Measurements from ENCODE around the gene HDLBP. TPM values are rescaled to one million over a fixed set of nuclear protein-coding genes. Genes with fewer than 3 reads are reported as not detected.

The HDLBP gene
- total RNA-seq, 5 donors from 2014 or later (not counting 1 experiment from before 2014, with no cell fraction given) = 130 to 184 (median 148) TPM

- H3K4me3 ChIP-seq (ENCODE audit: control insufficient read depth in 1 of 2, extremely low read depth in 1 of 2, low read length in 1 of 2) = peak overlapping the region; percentile 65
- WGBS (ENCODE audit: insufficient coverage) = 6% methylated on average over 35 of the region's 37 CpGs
- peak; percentile 64 to 78 (median 72) for ATAC-seq (replicated peaks in 1 of 4)
- H3K4me3 Mint-ChIP-seq = peak overlapping the region; percentile 89 to 93 (median 92)
- H3K4me1 ChIP-seq (ENCODE audit: control insufficient read depth in 1 of 2, extremely low read depth in 1 of 2, insufficient read depth in 2 of 2, low read length in 2 of 2) = peaks cover 7 to 26% of the 10 kb centered on the region in 2 experiments
- H3K27ac Mint-ChIP-seq = peak overlapping the region; percentile 76 to 85
- ChIA-PET CTCF (interaction anchor here in 1 of 2 donors (1.0 kb wide), 1 partner anchor 43 kb away, joined by 3 read pairs; the partner anchor contains the start of gene HDLBP), POLR2A (no interaction called here)
- H3K36me3 Mint-ChIP-seq = peaks cover 16% of the 10 kb centered on the region
- H3K36me3 ChIP-seq (ENCODE audit: control insufficient read depth in 2 of 2, extremely low read depth in 1 of 2, insufficient read depth in 1 of 2, low read length in 1 of 2) = peaks cover 0 to 11% of the 10 kb centered on the region in 2 donors
- H3K9me3 Mint-ChIP-seq = peaks cover 5 to 11% (median 7%) of the 10 kb centered on the region in 3 donors
- peak in 34 of 35 experiments; percentile 6 to 66 (median 39) for DNase-seq
- H3K27me3 ChIP-seq (replicated peaks in 1 of 2; ENCODE audit: control insufficient read depth in 2 of 2, extremely low read depth in 1 of 2, insufficient read depth in 2 of 2, low read length in 1 of 2) = no peaks in the 10 kb centered on the region
- H3K9me3 ChIP-seq = no peaks in the 10 kb centered on the region
- peaks cover 49 to 57% (median 52%) of the 10 kb centered on the region in 3 donors for H3K4me1 Mint-ChIP-seq
- H3K27me3 Mint-ChIP-seq = no peaks in the 10 kb centered on the region
- no peak overlapping the region for H3K27ac ChIP-seq (ENCODE audit: low read length)
Observed at GRCh38 chr2:241271706-241272302, 43.7 kb downstream of the HDLBP start.

DNA sequence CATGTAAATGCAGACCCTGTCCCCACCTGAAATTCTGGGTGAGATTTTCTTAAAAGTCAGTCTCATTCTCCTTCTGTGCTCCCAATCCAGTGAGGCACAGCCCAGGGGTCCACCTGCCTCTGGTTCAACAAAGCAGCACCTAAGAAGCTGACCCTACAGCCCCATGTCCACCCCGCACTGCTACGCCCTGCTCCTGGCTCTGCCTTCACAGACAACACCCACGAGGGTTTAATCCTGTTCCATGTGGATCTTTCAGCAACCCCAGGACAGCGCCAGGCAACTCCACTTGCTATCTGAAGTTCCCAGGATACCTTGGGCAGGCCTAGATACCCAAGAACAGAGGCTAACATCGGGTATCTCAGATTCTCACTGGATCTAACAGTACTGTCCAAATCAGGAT lies 44.9 kb downstream of the HDLBP start:
- H3K9me3 Mint-ChIP-seq = peaks cover 5% of the 10 kb centered on the region in 3 donors
- H3K4me1 Mint-ChIP-seq = peaks cover 49 to 52% (median 52%) of the 10 kb centered on the region in 3 donors
- Histone ChIP-seq H3K4me3 (ENCODE audit: control insufficient read depth in 1 of 2, extremely low read depth in 1 of 2, low read length in 1 of 2) (no peak overlapping the region), H3K27ac (ENCODE audit: low read length) (no peak overlapping the region), H3K36me3 (ENCODE audit: control insufficient read depth in 2 of 2, extremely low read depth in 1 of 2, insufficient read depth in 1 of 2, low read length in 1 of 2) (peaks cover 0 to 23% of the 10 kb centered on the region in 2 donors), H3K9me3 (no peaks in the 10 kb centered on the region), H3K4me1 (ENCODE audit: control insufficient read depth in 1 of 2, extremely low read depth in 1 of 2, insufficient read depth in 2 of 2, low read length in 2 of 2) (peaks cover 7 to 26% of the 10 kb centered on the region in 2 experiments), H3K27me3 (replicated peaks in 1 of 2; ENCODE audit: control insufficient read depth in 2 of 2, extremely low read depth in 1 of 2, insufficient read depth in 2 of 2, low read length in 1 of 2) (no peaks in the 10 kb centered on the region)
- DNase-seq (no peak), ATAC-seq (replicated peaks in 1 of 4) (no peak)
- POLR2A ChIA-PET = no interaction called here
- H3K27me3 Mint-ChIP-seq = no peaks in the 10 kb centered on the region
- H3K36me3 Mint-ChIP-seq = peaks cover 16% of the 10 kb centered on the region
- no peak overlapping the region for H3K27ac Mint-ChIP-seq
- WGBS (ENCODE audit: insufficient coverage) = 96% methylated on average over 5 of the region's 5 CpGs
- CTCF ChIA-PET = no interaction called here
- peak overlapping the region; percentile 89 to 93 (median 92) for H3K4me3 Mint-ChIP-seq

DNA sequence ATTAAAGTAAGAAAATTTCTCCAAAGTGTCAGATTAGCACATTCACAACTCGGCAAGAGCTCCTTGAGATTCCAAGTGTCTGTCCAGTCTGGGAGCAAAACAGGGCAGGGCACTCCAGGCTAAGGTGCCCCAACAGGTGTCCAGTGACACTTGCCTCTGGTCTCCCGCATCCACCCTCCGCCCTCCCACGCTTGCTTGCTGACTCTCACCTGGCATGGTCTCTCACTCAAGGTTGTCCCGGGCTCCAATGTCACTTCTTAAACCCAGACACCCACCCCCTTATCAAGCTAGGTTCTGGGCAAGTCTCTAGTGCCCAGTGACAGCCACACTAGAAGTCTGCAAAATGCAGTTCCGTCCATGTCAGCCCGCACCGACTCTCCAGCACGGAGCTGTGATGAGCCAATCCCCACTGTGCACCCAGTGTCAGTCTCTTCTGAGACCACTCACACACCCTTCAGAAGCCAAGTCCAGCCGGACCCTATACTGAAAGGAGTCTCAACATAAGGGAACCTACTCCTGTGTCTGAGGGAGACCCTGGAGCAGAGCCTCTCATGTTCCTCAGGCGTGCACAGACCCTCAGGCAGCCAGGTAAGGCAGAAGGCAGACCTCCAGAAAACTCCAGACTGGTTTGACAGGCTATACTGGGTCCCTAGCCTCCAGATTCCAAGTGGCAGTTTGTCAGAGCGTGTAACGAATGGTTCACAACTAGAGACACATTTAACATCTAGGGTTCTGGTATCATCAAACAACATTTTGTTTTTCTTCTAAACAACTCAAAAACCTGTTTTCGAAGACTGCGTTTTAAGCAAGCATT lies 45.6 kb downstream of the HDLBP start:
- H3K9me3 ChIP-seq = no peaks in the 10 kb centered on the region
- Mint-ChIP-seq H3K27ac (no peak overlapping the region), H3K4me3 (peak overlapping the region in 1 of 3 donors; percentile 93), H3K27me3 (no peaks in the 10 kb centered on the region), H3K4me1 (peaks cover 49 to 52% (median 52%) of the 10 kb centered on the region in 3 donors), H3K9me3 (no peaks in the 10 kb centered on the region), H3K36me3 (peaks cover 16% of the 10 kb centered on the region)
- no peak overlapping the region for H3K4me3 ChIP-seq (ENCODE audit: control insufficient read depth in 1 of 2, extremely low read depth in 1 of 2, low read length in 1 of 2)
- DNase-seq (no peak), ATAC-seq (replicated peaks in 1 of 4) (no peak)
- ChIA-PET CTCF (no interaction called here), POLR2A (no interaction called here)
- no peaks in the 10 kb centered on the region for H3K27me3 ChIP-seq (replicated peaks in 1 of 2; ENCODE audit: control insufficient read depth in 2 of 2, extremely low read depth in 1 of 2, insufficient read depth in 2 of 2, low read length in 1 of 2)
- 98% methylated on average over 13 of the region's 15 CpGs for WGBS (ENCODE audit: insufficient coverage)
- peaks cover 0 to 26% of the 10 kb centered on the region in 2 donors for H3K36me3 ChIP-seq (ENCODE audit: control insufficient read depth in 2 of 2, extremely low read depth in 1 of 2, insufficient read depth in 1 of 2, low read length in 1 of 2)
- peaks cover 7 to 26% of the 10 kb centered on the region in 2 experiments for H3K4me1 ChIP-seq (ENCODE audit: control insufficient read depth in 1 of 2, extremely low read depth in 1 of 2, insufficient read depth in 2 of 2, low read length in 2 of 2)
- no peak overlapping the region for H3K27ac ChIP-seq (ENCODE audit: low read length)

- H3K27me3 Mint-ChIP-seq = no peaks in the 10 kb centered on the region
- H3K27ac ChIP-seq (ENCODE audit: low read length) = no peak overlapping the region
- no peak overlapping the region for H3K4me3 ChIP-seq (ENCODE audit: control insufficient read depth in 1 of 2, extremely low read depth in 1 of 2, low read length in 1 of 2)
- POLR2A ChIA-PET = interaction anchor here in 1 of 2 donors (0.6 kb wide), 1 partner anchor 393 kb away, joined by 3 read pairs; no protein-coding TSS in a partner anchor
- H3K9me3 Mint-ChIP-seq = no peaks in the 10 kb centered on the region
- H3K27ac Mint-ChIP-seq = peak overlapping the region in 1 of 2 donors; percentile 11
- H3K36me3 ChIP-seq (ENCODE audit: control insufficient read depth in 2 of 2, extremely low read depth in 1 of 2, insufficient read depth in 1 of 2, low read length in 1 of 2) = peaks cover 0 to 33% of the 10 kb centered on the region in 2 donors
- H3K4me1 ChIP-seq (ENCODE audit: control insufficient read depth in 1 of 2, extremely low read depth in 1 of 2, insufficient read depth in 2 of 2, low read length in 2 of 2) = peaks cover 5 to 26% of the 10 kb centered on the region in 2 experiments
- ATAC-seq (replicated peaks in 1 of 4) (no peak), DNase-seq (no peak)
- H3K27me3 ChIP-seq (replicated peaks in 1 of 2; ENCODE audit: control insufficient read depth in 2 of 2, extremely low read depth in 1 of 2, insufficient read depth in 2 of 2, low read length in 1 of 2) = no peaks in the 10 kb centered on the region
- CTCF ChIA-PET = interaction anchor here (0.5 to 0.6 kb wide), 2 partner anchors 38 to 481 kb away, joined by 3 read pairs; no protein-coding TSS in a partner anchor
- 95% methylated on average over 9 of the region's 14 CpGs for WGBS (ENCODE audit: insufficient coverage)
- H3K4me3 Mint-ChIP-seq = no peak overlapping the region
- H3K9me3 ChIP-seq = no peaks in the 10 kb centered on the region
- peaks cover 20% of the 10 kb centered on the region for H3K36me3 Mint-ChIP-seq
- peaks cover 39 to 46% (median 44%) of the 10 kb centered on the region in 3 donors for H3K4me1 Mint-ChIP-seq
Observed at GRCh38 chr2:241268716-241269445, 46.6 kb downstream of the HDLBP start.

GRCh38 chr2:241268306-241268705 lies 47.2 kb downstream of the HDLBP start:
- 89% methylated on average over 3 of the region's 7 CpGs for WGBS (ENCODE audit: insufficient coverage)
- ATAC-seq (replicated peaks in 1 of 4) = no peak
- CTCF ChIA-PET = interaction anchor here in 1 of 2 donors (0.5 kb wide), 1 partner anchor 38 kb away, joined by 3 read pairs; no protein-coding TSS in a partner anchor

More at GRCh38 chr2:241268306-241268705, 47.2 kb downstream of the HDLBP start:
- Histone ChIP-seq H3K4me1 (ENCODE audit: control insufficient read depth in 1 of 2, extremely low read depth in 1 of 2, insufficient read depth in 2 of 2, low read length in 2 of 2) (peaks cover 5 to 21% of the 10 kb centered on the region in 2 experiments), H3K27me3 (replicated peaks in 1 of 2; ENCODE audit: control insufficient read depth in 2 of 2, extremely low read depth in 1 of 2, insufficient read depth in 2 of 2, low read length in 1 of 2) (no peaks in the 10 kb centered on the region), H3K9me3 (no peaks in the 10 kb centered on the region), H3K27ac (ENCODE audit: low read length) (no peak overlapping the region), H3K4me3 (ENCODE audit: control insufficient read depth in 1 of 2, extremely low read depth in 1 of 2, low read length in 1 of 2) (no peak overlapping the region), H3K36me3 (ENCODE audit: control insufficient read depth in 2 of 2, extremely low read depth in 1 of 2, insufficient read depth in 1 of 2, low read length in 1 of 2) (peaks cover under 1 to 39% of the 10 kb centered on the region in 2 donors)
- DNase-seq = no peak
- no peaks in the 10 kb centered on the region for H3K9me3 Mint-ChIP-seq
- POLR2A ChIA-PET = interaction anchor here in 1 of 2 donors (0.6 kb wide), 1 partner anchor 394 kb away, joined by 3 read pairs; no protein-coding TSS in a partner anchor
- peaks cover 24% of the 10 kb centered on the region for H3K36me3 Mint-ChIP-seq
- H3K4me3 Mint-ChIP-seq = no peak overlapping the region
- peak overlapping the region; percentile 11 to 75 for H3K27ac Mint-ChIP-seq
- H3K27me3 Mint-ChIP-seq = no peaks in the 10 kb centered on the region
- peaks cover 34 to 41% (median 38%) of the 10 kb centered on the region in 3 donors for H3K4me1 Mint-ChIP-seq
